ENCODE data around the gene SERINC4. TPM values are rescaled to one million over a fixed set of nuclear protein-coding genes. Genes with fewer than 3 reads are reported as not detected.
A peak's percentile ranks its signal among the peaks of the same experiment; 100 is the strongest.
"Not testable (repeated sequence)": the region's sequence is repeated elsewhere in the genome, so short reads cannot be mapped to it uniquely, and the experiment has no call there.

The SERINC4 gene
- total and polyA plus RNA-seq, 8 donors: 0.10 to 0.31 (median 0.17) TPM; not detected in 4

GRCh38 chr15:43826508-43827341, 26.7 kb upstream of the SERINC4 start, which contains the start of gene WDR76:
TSS of gene WDR76 (plus strand) at chr15:43827002. CDS start at chr15:43827033, 31 bp downstream.
- TF ChIP-seq CTCF (IDR thresholded peaks at IDR 0.05): no peak
- Histone ChIP-seq H3K9me3 (no peaks in the 10 kb centered on the region), H3K36me3 (no peaks in the 10 kb centered on the region), H3K4me3 (peak within 1 kb of the TSS; percentile 51 to 67), H3K27ac (peak within 1 kb of the TSS in 1 of 2 donors; percentile 67), H3K4me1 (peaks cover 19 to 63% of the 10 kb centered on the region in 2 donors), H3K27me3 (no peaks in the 10 kb centered on the region)
- peak; percentile 68 to 96 (median 87) for DNase-seq
- intact Hi-C loops (cut with DNase I): no loop called here
- peak; percentile 90 for ATAC-seq

- DNase-seq (no peak), ATAC-seq (no peak)
- H3K36me3 ChIP-seq: no peaks in the 10 kb centered on the region
- H3K27me3 ChIP-seq: no peaks in the 10 kb centered on the region
- H3K27ac ChIP-seq: peak overlapping the region in 1 of 2 donors; percentile 67
- H3K4me3 ChIP-seq: peak overlapping the region in 1 of 2 donors; percentile 67
- TF ChIP-seq CTCF (IDR thresholded peaks at IDR 0.05): no peak
- intact Hi-C loops (cut with DNase I): no loop called here
- peaks cover 19 to 67% of the 10 kb centered on the region in 2 donors for H3K4me1 ChIP-seq
- H3K9me3 ChIP-seq: no peaks in the 10 kb centered on the region
These were observed 26.0 kb upstream of the SERINC4 start for GRCh38 chr15:43826029-43826507.

GRCh38 chr15:43825305-43825704, 25.3 kb upstream of the SERINC4 start:
- H3K4me3 ChIP-seq; H3K27ac ChIP-seq; H3K9me3 ChIP-seq; intact Hi-C loops (cut with DNase I); DNase-seq; ATAC-seq; H3K36me3 ChIP-seq; H3K27me3 ChIP-seq: not testable (repeated sequence)
- peaks cover 19 to 71% of the 10 kb centered on the region in 2 donors for H3K4me1 ChIP-seq

- DNase-seq: peak; percentile 93 to 98 (median 95)
- Histone ChIP-seq H3K4me3 (peak within 1 kb of the TSS; percentile 62 to 81), H3K27ac (peak within 1 kb of the TSS; percentile 92 to 94), H3K36me3 (no peaks in the 10 kb centered on the region), H3K9me3 (no peaks in the 10 kb centered on the region), H3K4me1 (peaks cover 19 to 73% of the 10 kb centered on the region in 2 donors), H3K27me3 (no peaks in the 10 kb centered on the region)
- intact Hi-C loops (cut with DNase I): no loop called here
- TF ChIP-seq CTCF (IDR thresholded peaks at IDR 0.05): no peak
- peak; percentile 89 for ATAC-seq
These were observed 24.6 kb upstream of the SERINC4 start, which contains the start of gene MFAP1 for GRCh38 chr15:43824302-43825246. TSS of gene MFAP1 (minus strand) at chr15:43824690. CDS start at chr15:43824569, 121 bp downstream.

GRCh38 chr15:43821505-43821904, 21.5 kb upstream of the SERINC4 start:
- no peak for TF ChIP-seq CTCF (IDR thresholded peaks at IDR 0.05)
- peaks cover 0 to 8% of the 10 kb centered on the region in 2 donors for H3K36me3 ChIP-seq
- no peak for ATAC-seq
- H3K27ac ChIP-seq: no peak overlapping the region
- no peak overlapping the region for H3K4me3 ChIP-seq
- no peak for DNase-seq
- H3K27me3 ChIP-seq: no peaks in the 10 kb centered on the region
- H3K4me1 ChIP-seq: peaks cover 13 to 47% of the 10 kb centered on the region in 2 donors
- no peaks in the 10 kb centered on the region for H3K9me3 ChIP-seq
- intact Hi-C loops (cut with DNase I): no loop called here

- DNase-seq; H3K4me3 ChIP-seq; H3K4me1 ChIP-seq; ATAC-seq; intact Hi-C loops (cut with DNase I); H3K27ac ChIP-seq; H3K9me3 ChIP-seq; H3K27me3 ChIP-seq: not testable (repeated sequence)
- peaks cover 0 to 73% of the 10 kb centered on the region in 2 donors for H3K36me3 ChIP-seq
These were observed 15.0 kb upstream of the SERINC4 start for GRCh38 chr15:43815064-43815463.
